Natural killer cell treated with Interleukin-12 subunit alpha and Interleukin-12 subunit beta and Interleukin-15 and Interleukin-18, amount 100 ng/mL, for 72 hours (primary cell): ENCODE results near the gene SNCAIP. TPM values are rescaled to one million over a fixed set of nuclear protein-coding genes. Genes with fewer than 3 reads are reported as not detected.

Source experiments
- ATAC-seq, 2 donors: fragments of 150-1000 bp; cut with Tn5 transposase in 1 of 2; sonication (Bioruptor Pico), chemical (Tn5 transposase) in 1 of 2; 2 replicates each; pipeline ENCODE4 v1.10.0; 2021
- DNase-seq: peaks from one replicate; pipeline ENCODE4 v3.0.0; 2022; ENCODE audit warnings: low spot score
- H3K27ac Mint-ChIP-seq, 2 donors: 1 replicate in 1 of 2; 2 replicates in 1 of 2; pipeline ENCODE4 v1.8.0; 2022; ENCODE audit warnings: mixed read lengths in 2 of 2, mild to moderate bottlenecking in 1 of 2, moderate library complexity in 1 of 2
- H3K27me3 Mint-ChIP-seq, 2 donors: 1 replicate in 1 of 2; 2 replicates in 1 of 2; pipeline ENCODE4 v1.8.0; 2022; ENCODE audit warnings: mixed read lengths in 2 of 2
- H3K36me3 Mint-ChIP-seq: one replicate; pipeline ENCODE4 v1.8.0; 2022; ENCODE audit warnings: mixed read lengths
- H3K4me1 Mint-ChIP-seq, 2 donors: 1 replicate in 1 of 2; 2 replicates in 1 of 2; pipeline ENCODE4 v1.8.0; 2022; ENCODE audit warnings: low read depth in 2 of 2, mixed read lengths in 2 of 2, mild to moderate bottlenecking in 1 of 2
- H3K4me3 Mint-ChIP-seq: one replicate; pipeline ENCODE4 v1.8.0; 2022; ENCODE audit warnings: mixed read lengths
- H3K9me3 Mint-ChIP-seq: 2 replicates; pipeline ENCODE4 v1.8.0; 2022; ENCODE audit warnings: mixed read lengths
- total RNA-seq, 2 donors: library from RNA; stranded (reverse); gene quantifications; one replicate each; pipeline ENCODE4 v1.2.3, GENCODE V29; 2022

SNCAIP gene
- total RNA-seq, 2 donors from 2014 or later = not detected

DNA sequence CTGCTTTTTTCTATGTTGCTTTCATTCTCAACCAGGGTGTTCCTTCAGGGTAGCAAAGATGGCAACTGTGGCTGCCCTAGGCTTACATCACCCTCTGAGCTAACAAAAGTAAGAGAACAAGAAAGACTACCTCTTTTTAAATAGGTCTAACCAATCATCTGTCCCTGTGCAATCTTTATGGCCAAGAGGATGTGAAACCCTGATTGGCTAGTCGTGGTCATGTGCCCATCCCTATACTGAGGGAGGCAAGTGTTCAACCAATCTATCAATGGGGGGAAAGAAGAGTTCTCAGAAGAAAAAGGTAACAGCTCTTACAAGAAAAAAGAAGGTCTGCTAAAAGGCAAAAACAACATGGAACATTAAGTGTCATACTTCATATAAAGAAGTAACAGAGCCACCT, 11.7 kb upstream of the SNCAIP start:
- no peak for ATAC-seq
- H3K36me3 Mint-ChIP-seq = no peaks in the 10 kb centered on the region
- no peaks in the 10 kb centered on the region for H3K27me3 Mint-ChIP-seq
- no peak overlapping the region for H3K27ac Mint-ChIP-seq
- DNase-seq = no peak
- H3K4me1 Mint-ChIP-seq = no peaks in the 10 kb centered on the region
- no peak overlapping the region for H3K4me3 Mint-ChIP-seq
- H3K9me3 Mint-ChIP-seq = peaks cover 4% of the 10 kb centered on the region

DNA sequence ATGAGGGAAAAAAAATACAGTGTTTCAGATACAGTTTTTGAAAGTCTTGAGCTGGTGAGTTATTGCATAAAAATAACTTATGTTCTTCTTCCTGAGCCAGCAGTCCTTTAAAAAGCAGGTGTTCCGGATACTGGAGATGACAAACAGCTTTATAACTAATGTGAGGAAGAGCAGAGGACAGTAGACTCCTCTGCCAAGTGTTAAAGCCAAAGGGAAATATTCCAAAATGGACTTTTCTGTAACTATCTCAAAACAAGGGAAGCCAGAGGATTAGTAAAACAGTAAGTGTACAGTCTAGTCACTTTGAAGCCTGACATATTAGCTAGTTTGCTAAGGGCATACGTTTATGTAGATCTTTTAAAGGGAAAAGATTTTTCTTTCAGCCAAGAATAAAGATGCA, 11.0 kb upstream of the SNCAIP start:
- no peak overlapping the region for H3K27ac Mint-ChIP-seq
- DNase-seq (no peak), ATAC-seq (no peak)
- peaks cover 4% of the 10 kb centered on the region for H3K9me3 Mint-ChIP-seq
- no peaks in the 10 kb centered on the region for H3K4me1 Mint-ChIP-seq
- no peaks in the 10 kb centered on the region for H3K36me3 Mint-ChIP-seq
- H3K27me3 Mint-ChIP-seq = no peaks in the 10 kb centered on the region
- H3K4me3 Mint-ChIP-seq = no peak overlapping the region

DNA sequence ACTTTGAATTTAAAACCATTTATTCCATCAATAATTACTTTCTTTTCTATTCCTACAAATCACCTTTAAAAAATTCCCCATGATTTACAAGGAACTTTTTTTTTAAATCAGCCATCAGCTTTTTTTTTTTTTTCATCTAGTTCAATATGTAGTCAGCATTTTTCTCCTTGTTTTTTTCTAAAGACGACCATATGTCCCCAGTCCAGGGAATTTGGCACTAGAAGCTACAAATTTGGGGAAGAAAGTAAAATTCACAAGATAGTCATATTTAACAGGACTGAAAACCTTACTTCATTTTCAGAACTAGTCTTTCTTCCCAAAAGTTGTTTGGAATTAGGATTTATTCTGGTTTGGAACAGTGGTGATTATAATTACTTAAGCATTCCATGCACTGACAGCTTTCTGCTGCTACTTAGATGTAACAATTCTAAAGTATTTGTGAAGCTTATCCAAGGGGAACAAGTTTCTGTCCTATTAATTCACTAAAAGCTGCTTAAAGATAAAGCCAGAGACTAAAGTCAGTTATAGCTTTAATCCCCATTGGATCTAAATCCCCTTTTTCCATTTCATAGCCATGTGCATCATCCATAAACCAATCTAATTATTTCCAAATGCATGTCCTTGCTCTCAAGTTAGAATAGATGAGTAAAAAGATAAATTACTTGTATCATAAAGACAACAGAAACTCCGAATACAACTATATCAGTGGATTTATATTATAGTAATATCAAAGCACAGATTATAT, 7.4 kb upstream of the SNCAIP start:
- no peak overlapping the region for H3K4me3 Mint-ChIP-seq
- no peaks in the 10 kb centered on the region for H3K36me3 Mint-ChIP-seq
- H3K27ac Mint-ChIP-seq = no peak overlapping the region

DNA sequence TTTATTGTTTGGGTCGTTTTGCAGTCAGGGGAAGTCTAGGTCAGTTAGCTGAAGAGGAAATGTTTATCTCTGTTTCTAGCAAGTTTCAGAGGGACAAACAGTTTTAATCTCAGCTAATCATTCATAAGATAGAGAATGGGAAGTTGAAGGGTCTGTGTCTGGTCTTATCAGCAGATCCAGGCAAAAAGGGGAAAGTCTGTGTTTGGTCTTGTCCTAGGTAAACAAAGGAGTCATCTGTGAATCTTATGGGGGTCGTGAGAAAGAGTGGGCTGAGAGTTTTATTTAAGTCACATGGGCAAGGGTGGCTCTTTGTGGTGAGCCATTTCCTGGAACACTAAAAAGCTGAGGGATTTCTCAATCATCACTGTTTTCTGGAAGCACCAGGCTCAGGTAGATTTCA, 5.6 kb upstream of the SNCAIP start:
- no peaks in the 10 kb centered on the region for H3K36me3 Mint-ChIP-seq
- no peak overlapping the region for H3K4me3 Mint-ChIP-seq
- ATAC-seq (no peak), DNase-seq (no peak)
- H3K27me3 Mint-ChIP-seq = peaks cover 12 to 16% of the 10 kb centered on the region in 2 donors
- H3K27ac Mint-ChIP-seq = no peak overlapping the region
- H3K4me1 Mint-ChIP-seq = no peaks in the 10 kb centered on the region
- H3K9me3 Mint-ChIP-seq = peaks cover 4% of the 10 kb centered on the region

More for the DNA sequence above, 7.4 kb upstream of the SNCAIP start:
- Mint-ChIP-seq H3K4me1 (no peaks in the 10 kb centered on the region), H3K27me3 (peaks cover 0 to 3% of the 10 kb centered on the region in 2 donors), H3K9me3 (peaks cover 8% of the 10 kb centered on the region)
- no peak for DNase-seq
- no peak for ATAC-seq

- DNase-seq (no peak), ATAC-seq (no peak)
- H3K27me3 Mint-ChIP-seq = peaks cover 26 to 34% of the 10 kb centered on the region in 2 donors
- peaks cover 4% of the 10 kb centered on the region for H3K9me3 Mint-ChIP-seq
- no peak overlapping the region for H3K4me3 Mint-ChIP-seq
- H3K27ac Mint-ChIP-seq = no peak overlapping the region
- H3K4me1 Mint-ChIP-seq = peaks cover 0 to 4% of the 10 kb centered on the region in 2 donors
- H3K36me3 Mint-ChIP-seq = no peaks in the 10 kb centered on the region
These were observed 1.1 kb upstream of the SNCAIP start for GRCh38 chr5:122310889-122311288.

DNA sequence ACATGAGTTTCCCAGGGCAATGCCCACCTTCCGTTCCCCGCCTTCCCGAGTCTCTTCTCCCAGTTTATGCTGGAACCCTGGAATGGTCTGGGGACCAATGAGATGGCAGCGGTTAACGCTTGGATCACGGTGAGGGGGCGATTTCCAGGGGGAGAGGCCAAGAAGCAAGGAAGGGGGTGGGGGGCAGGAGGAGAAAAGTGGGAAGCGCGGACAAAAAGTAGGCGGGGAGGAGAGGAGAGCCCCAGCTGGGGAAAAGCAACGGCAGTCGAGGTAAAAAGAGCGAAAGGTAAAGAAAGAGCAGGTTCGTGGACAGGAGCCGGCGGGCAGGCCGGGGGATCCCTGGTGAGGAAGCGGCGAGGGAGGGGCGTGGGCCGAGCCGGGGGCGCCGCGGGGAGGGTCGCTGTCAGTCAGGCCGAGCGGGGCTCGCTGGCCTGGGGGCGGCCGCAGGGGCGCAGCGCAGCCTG, 508 bp upstream of the SNCAIP start:
- Mint-ChIP-seq H3K27ac (no peak overlapping the region), H3K9me3 (no peaks in the 10 kb centered on the region), H3K36me3 (no peaks in the 10 kb centered on the region), H3K4me1 (peaks cover 0 to 4% of the 10 kb centered on the region in 2 donors), H3K27me3 (peaks cover 26 to 34% of the 10 kb centered on the region in 2 donors), H3K4me3 (no peak overlapping the region)
- ATAC-seq (peak; percentile 17 to 36), DNase-seq (no peak)

- no peaks in the 10 kb centered on the region for H3K9me3 Mint-ChIP-seq
- DNase-seq (no peak), ATAC-seq (no peak)
- H3K4me3 Mint-ChIP-seq = peak overlapping the region; percentile 11
- no peak overlapping the region for H3K27ac Mint-ChIP-seq
- H3K36me3 Mint-ChIP-seq = no peaks in the 10 kb centered on the region
- peaks cover 0 to 4% of the 10 kb centered on the region in 2 donors for H3K4me1 Mint-ChIP-seq
- H3K27me3 Mint-ChIP-seq = peaks cover 26 to 34% of the 10 kb centered on the region in 2 donors
These were observed 762 bp downstream of the SNCAIP start for GRCh38 chr5:122312591-122313406.

DNA sequence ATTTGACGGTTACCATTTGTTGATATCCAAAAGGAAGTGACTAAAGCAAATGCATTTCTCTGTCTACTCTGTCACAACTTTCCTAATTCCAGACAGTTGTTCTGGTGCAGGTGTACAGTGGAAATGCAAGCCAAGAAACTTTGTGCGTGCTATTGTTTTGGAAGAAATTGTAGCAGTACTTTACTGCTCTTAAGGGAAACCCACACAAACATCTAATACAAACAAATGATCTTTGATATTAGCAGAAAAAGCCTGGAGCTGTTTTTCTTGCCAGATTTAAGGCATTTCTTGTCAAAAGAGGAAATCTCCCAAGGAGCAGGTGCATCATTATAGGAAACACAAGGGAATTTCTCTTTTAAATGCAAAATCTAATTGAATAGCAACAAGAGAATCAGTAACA, 2.0 kb downstream of the SNCAIP start:
- H3K27ac Mint-ChIP-seq = no peak overlapping the region
- H3K4me3 Mint-ChIP-seq = no peak overlapping the region
- no peak for DNase-seq
- peaks cover 0 to 4% of the 10 kb centered on the region in 2 donors for H3K4me1 Mint-ChIP-seq
- no peaks in the 10 kb centered on the region for H3K9me3 Mint-ChIP-seq
- no peak for ATAC-seq
- H3K27me3 Mint-ChIP-seq = peaks cover 26 to 34% of the 10 kb centered on the region in 2 donors
- H3K36me3 Mint-ChIP-seq = no peaks in the 10 kb centered on the region

GRCh38 chr5:122315521-122315920, 3.5 kb downstream of the SNCAIP start:
- no peak overlapping the region for H3K4me3 Mint-ChIP-seq
- ATAC-seq (no peak), DNase-seq (no peak)
- H3K27ac Mint-ChIP-seq = no peak overlapping the region
- H3K27me3 Mint-ChIP-seq = peaks cover 20 to 27% of the 10 kb centered on the region in 2 donors
- peaks cover 0 to 4% of the 10 kb centered on the region in 2 donors for H3K4me1 Mint-ChIP-seq
- H3K36me3 Mint-ChIP-seq = no peaks in the 10 kb centered on the region
- no peaks in the 10 kb centered on the region for H3K9me3 Mint-ChIP-seq

DNA sequence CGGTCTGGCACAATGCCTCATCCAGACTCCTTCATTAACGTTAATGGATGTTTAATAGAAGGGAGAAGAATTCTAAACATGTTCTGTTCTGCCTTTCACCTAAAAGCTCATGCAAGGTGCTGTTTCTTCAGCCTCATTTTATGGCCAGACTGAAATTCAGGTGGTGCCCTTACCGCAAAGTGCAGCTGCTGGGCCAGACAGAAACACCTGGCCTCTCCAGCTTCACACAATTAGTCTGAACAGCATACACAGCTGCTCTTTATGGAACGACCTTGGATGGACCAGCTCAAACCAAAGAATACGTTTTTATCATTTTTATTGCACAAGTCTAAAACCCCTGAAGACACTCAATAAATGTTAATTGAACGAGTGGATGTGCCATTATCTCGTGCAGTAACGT, 4.6 kb downstream of the SNCAIP start:
- no peak overlapping the region for H3K4me3 Mint-ChIP-seq
- H3K9me3 Mint-ChIP-seq = no peaks in the 10 kb centered on the region
- DNase-seq (no peak), ATAC-seq (no peak)
- H3K4me1 Mint-ChIP-seq = peaks cover 0 to 4% of the 10 kb centered on the region in 2 donors
- H3K27ac Mint-ChIP-seq = no peak overlapping the region
- H3K27me3 Mint-ChIP-seq = peaks cover 13 to 18% of the 10 kb centered on the region in 2 donors
- no peaks in the 10 kb centered on the region for H3K36me3 Mint-ChIP-seq

DNA sequence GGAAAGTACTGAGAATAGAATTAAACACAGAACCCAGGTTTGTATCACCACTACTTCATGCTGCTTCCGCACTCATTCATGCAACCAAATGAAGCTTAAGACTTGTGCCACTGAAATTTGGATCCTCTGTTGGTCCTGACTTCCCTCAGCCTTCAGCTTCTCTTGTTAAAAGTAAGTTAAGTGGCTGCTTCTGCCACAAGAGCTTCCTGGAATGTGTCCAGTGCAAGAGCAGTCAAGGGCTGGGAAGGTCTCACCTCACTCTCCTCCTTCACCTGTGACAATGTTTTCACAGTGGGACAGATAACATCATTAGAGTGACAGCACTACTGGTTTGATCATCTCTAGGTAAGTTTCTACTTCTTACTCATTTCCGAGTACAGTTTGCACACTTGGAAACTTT, 7.9 kb downstream of the SNCAIP start:
- no peaks in the 10 kb centered on the region for H3K9me3 Mint-ChIP-seq
- no peaks in the 10 kb centered on the region for H3K27me3 Mint-ChIP-seq
- ATAC-seq (no peak), DNase-seq (no peak)
- no peaks in the 10 kb centered on the region for H3K36me3 Mint-ChIP-seq
- no peak overlapping the region for H3K4me3 Mint-ChIP-seq
- no peaks in the 10 kb centered on the region for H3K4me1 Mint-ChIP-seq
- H3K27ac Mint-ChIP-seq = no peak overlapping the region

DNA sequence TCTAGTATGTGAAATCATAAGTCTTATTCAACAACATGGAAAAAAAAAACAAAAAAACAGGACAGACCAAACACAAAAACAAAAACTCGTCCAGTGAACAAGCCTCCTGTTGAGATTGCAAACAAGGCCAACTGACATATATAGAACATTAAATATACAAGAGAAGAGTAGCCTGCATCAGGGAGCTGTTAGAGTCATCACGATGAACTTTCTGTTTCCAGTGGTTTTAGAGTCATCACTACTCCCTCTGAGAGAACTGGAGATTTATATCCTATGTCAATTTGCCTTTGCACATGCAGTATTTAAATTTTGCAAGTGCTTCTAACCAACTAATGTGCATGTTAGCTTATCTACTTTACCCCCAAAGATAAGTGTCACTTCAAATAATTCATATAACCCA, 9.9 kb downstream of the SNCAIP start:
- no peaks in the 10 kb centered on the region for H3K27me3 Mint-ChIP-seq
- H3K4me3 Mint-ChIP-seq = no peak overlapping the region
- ATAC-seq (no peak), DNase-seq (no peak)
- no peaks in the 10 kb centered on the region for H3K36me3 Mint-ChIP-seq
- H3K4me1 Mint-ChIP-seq = no peaks in the 10 kb centered on the region
- H3K27ac Mint-ChIP-seq = no peak overlapping the region
- no peaks in the 10 kb centered on the region for H3K9me3 Mint-ChIP-seq

- Mint-ChIP-seq H3K27ac (no peak overlapping the region), H3K4me1 (no peaks in the 10 kb centered on the region), H3K36me3 (no peaks in the 10 kb centered on the region), H3K27me3 (no peaks in the 10 kb centered on the region), H3K4me3 (no peak overlapping the region), H3K9me3 (peaks cover 3% of the 10 kb centered on the region)
- ATAC-seq (no peak), DNase-seq (no peak)
These were observed 10.9 kb downstream of the SNCAIP start for GRCh38 chr5:122322801-122323548.

- Mint-ChIP-seq H3K36me3 (no peaks in the 10 kb centered on the region), H3K27ac (no peak overlapping the region), H3K9me3 (peaks cover 7% of the 10 kb centered on the region), H3K4me3 (no peak overlapping the region), H3K4me1 (no peaks in the 10 kb centered on the region), H3K27me3 (no peaks in the 10 kb centered on the region)
- ATAC-seq (no peak), DNase-seq (no peak)
These were observed 11.7 kb downstream of the SNCAIP start for GRCh38 chr5:122323738-122324137.
